NOMO-1 treated with DMSO at 0.1 percent for 48 hours (cell line): ENCODE measurements around the gene LRRC37B.
"Not testable (repeated sequence)": the region's sequence is repeated elsewhere in the genome, so short reads cannot be mapped to it uniquely, and the experiment has no call there.

Experiments used
- DNase-seq: peaks from one replicate; lab custom pipeline; 2025; ENCODE audit not compliant: unreplicated experiment; lab: John Stamatoyannopoulos, UW

LRRC37B gene

DNA sequence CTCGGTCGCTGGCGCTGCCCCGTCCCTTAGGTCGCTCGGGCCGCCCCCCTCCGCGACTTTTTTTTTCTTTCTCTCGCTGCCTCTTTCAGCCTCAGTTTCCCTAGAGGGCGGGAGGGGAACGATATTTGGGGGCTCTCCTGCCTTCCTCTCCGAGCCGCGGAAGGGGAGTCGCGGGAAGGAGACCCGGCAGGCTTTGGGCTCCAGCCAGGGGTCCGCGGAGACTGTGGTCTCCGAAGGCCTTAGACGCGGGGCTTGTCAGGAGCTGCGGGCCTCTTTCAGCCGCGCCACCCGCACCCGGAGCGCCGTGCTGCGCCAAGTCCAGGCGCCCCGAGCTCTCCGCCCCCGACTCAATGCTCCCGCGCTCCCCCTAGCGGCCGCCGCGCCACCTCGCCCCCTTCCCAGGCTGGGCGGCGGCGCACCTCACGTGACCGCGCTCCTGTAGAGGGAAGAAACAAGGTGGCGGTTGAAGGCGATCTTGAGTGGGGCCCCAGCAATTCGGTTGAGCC lies at the start of gene LRRC37B:
Gene LRRC37B, plus strand, starts transcription at position 427 of the 506 bp plus-strand sequence. CDS start 14,010 bp downstream, outside the sequence.
- DNase-seq = peak; percentile 81

DNA sequence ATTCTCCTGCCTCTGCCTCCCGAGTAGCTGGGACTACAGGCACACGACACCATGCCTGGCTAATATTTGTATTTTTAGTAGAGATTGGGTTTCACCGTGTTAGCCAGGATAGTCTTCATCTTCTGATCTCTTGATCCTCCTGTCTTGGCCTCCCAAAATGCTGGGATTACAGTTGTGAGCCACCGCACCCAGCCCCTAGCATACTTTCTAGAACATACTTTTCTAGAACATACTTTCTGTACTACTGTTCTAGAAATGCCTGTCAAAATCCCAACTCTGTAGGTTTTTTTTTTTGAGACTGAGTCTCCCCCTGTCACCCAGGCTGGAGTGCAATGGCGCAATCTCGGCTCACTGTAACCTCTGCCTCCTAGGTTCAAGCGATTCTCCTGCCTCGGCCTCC lies 43.1 kb upstream of the LRRC37B start:
- DNase-seq = not testable (repeated sequence)

DNA sequence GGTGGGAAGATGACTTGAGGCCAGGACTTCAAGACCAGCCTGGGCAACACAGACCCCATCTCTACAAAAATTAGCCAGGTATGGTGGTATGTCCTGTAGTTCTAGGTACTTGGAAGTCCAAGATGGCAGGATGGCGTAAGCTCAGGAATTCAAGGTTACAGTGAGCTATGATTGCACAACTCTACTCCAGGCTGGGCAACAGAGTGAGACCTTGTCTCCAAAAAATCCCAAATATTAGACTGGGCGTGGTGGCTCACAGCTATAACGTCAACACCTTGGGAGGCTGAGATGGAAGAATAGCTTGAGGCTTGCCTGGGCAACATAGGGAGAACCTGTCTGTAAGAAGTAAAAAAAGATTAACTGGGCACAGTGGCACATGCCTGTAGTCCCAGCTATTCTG lies 39.5 kb upstream of the LRRC37B start:
- DNase-seq = no peak

DNA sequence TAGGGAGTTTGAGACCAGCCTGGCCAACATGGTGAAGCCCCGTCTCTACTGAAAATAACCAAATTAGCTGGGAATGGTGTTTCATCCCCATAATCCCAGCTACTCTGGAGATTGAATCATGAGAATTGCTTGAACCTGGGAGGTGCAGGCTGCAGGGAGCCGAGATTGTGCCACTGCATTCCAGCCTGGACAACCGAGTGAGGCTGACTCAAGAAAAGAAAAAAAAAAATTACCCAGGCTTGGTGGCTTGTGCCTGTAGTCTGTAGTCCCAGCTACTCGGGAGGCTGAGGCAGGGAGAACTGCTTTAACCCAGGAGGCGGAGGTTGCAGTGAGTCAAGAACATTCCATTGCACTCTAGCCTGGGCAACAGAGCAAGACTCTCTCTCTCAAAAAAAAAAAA lies 36.8 kb upstream of the LRRC37B start:
- not testable (repeated sequence) for DNase-seq

DNA sequence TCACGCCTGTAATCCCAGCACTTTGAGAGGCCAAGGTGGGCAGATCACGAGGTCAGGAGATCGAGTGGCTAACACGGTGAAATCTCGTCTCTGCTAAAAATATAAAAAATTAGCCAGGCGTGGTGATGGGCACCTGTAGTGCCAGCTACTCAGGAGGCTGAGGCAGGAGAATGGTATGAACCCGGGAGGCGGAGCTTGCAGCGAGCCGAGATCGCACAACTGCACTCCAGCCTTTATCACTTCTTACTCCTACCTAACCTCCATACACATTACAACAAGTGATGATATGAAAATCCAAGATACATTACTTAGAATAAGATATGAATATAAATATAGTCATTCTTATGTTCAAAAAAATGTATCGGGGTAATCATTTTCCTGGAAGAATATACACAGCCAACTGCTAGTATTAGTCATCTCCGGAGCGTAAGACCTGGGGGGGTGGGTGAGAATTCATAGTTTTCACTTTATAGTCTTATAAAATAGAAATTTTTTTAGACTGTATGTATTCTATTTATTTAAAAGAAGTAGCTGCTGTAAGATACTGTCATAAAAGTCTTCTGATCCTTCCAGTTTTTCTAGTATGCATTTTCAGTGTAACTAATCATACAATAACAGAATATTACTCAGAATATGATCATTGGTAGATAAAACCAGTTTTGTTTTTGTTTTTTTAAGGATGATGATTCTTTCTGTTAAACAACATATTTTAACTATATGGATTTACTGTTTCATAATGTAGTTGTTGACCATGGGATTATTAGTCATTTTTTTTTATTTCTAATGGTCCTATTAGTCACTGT lies 32.7 kb upstream of the LRRC37B start:
- DNase-seq = not testable (repeated sequence)

DNA sequence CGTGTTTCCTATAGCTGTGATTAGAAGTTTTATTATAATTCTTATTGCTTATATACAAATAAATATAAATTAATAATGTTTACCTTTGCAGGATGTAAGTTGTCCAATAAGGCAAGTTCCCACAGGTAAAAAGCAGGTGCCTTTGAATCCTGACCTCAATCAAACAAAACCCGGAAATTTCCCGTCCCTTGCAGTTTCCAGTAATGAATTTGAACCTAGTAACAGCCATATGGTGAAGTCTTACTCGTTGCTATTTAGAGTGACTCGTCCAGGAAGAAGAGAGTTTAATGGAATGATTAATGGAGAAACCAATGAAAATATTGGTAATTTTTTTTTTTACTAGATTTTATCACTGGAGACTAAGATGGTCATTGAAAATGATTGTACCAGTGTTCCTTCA lies 31.8 kb upstream of the LRRC37B start:
- not testable (repeated sequence) for DNase-seq

DNA sequence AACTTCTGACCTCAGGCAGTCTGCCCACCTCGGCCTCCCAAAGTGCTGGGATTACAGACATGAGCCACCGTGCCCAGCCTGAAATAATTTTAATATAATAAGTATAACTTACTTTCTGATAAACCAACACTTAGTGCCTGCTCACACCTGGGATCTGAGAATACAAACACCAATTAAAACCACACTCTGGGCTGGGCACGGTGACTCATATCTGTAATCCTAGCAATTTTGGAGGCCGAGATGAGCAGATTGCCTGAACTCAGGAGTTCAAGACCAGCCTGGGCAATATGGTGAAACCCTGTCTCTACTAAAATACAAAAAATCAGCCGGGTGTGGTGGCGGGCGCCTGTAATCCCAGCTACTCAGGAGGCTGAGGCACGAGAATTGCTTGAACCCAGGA lies 15.4 kb upstream of the LRRC37B start:
- not testable (repeated sequence) for DNase-seq

DNA sequence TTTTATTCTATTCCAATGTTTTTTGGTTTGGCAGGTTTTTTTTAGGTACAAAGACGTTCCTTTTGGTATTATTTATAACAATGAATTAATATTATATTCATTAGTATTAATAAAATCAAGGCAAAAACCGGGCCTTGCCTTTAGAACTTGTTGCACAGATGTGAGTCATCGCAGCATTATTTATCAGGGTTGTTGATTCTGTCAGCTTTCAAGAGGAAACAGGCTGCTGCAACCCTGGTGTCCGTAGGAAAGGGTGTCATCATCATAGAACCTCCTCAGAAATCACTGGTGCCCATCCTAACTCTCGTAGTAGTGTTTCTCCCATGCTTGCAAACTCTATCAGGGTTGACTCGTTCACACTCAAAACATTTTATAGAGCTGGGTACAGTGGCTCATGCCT lies 10.2 kb upstream of the LRRC37B start:
- DNase-seq = no peak

DNA sequence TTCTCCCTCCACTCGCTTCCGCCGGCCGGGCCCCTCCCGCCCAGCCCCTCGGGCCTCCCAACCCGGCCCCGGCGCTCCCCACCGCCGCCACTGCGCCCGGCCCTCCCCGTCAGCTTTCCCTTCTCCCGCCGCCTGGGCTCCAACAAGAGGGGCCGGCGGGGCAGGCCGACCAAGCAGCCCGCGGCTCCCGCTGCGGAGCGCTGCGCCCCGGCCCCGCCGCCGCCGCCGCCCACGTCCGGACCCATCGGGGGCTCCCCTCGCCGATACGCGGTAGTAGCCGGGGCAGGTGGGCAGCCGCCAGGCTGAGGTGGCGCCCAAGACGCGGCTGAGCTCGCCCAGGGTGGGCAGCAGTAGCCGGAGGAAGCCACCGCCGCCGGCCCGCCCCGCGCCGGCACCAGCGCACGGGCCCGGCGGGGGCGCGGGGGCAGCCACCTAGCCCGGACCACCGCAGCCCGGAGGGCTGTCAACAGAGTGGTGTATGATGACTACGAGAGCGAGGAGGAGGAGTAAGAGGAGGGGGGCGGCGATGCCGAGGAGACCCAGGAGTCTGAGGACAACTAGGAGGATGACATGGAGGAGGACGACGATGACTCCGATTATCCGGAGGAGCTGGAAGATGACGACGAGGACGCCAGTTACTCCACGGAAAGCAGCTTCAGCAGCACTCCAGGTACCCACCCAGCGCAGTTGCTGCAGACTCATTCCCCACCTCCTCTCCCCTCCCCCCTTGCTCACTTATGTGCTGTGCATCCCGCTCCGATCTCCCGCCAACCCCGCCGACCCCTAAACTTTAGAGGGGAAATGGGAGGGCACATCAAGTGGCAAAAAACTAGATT lies 498 bp downstream of the LRRC37B start:
- peak; percentile 25 for DNase-seq

DNA sequence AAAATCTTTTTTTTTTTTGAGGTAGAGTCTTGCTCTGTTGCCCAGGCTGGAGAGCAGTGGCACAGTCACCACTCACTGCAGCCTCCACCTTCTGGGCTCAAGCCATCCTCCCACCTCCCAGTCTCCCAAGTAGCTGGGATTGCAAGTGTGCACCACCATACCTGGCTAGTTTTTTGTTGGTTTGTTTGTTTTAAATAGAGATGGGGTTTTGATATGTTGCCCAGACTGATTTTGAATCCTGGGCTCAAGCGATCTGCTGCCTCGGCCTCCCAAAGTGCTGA lies 2.0 kb downstream of the LRRC37B start:
- DNase-seq = no peak

DNA sequence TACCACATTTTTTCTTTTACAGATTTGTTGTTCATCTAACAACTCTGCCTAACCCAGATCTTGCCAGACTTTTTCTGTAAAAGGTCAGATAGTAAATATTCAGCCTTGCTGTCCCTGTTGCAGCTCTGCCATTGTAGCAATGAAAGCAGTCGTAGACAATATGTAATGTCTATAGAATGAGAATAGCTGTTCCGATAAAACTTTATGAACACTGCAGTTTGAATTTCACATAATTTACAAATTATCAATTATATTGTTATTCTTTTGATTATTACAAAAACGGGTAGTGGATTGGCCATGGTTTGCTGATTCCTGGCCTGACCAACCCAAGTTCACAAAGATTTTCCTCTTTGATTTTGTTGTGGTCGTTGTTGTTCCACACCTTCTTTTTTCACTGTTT lies 2.9 kb downstream of the LRRC37B start:
- DNase-seq = no peak

DNA sequence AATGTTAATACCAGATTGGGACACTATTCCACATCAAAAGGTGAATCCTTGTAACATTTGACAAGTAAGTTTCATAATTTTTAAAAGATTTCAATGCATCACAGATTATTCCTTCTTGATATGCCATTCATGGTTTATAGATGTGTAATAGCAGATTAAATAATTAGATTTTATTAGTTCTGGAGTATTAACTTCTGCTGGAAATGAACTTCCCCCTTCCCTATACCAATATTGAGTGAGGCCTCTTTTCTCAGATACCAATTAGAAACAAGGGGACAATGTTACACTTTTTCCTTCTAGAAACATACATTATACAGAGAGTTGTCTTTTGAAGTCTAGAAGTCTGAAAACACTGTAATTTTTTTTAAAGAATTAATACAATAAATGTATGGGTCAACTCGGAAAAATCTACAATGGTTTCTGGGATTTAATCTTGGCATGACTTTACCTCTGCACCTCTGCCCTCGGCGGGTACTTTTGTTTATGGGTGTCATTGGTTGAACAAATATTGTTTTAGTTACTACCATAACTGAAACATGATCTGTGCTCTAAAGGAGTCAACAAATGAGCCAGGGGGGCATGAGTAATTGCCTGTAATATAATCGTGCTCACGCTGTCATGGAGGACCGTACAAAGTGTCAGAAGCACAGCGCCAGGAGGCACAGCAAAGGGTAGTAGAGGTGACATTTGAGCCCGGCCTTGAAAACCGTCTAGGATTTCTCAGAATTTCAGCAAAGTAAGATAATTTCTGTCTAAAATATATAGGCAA lies 8.2 kb downstream of the LRRC37B start:
- no peak for DNase-seq

DNA sequence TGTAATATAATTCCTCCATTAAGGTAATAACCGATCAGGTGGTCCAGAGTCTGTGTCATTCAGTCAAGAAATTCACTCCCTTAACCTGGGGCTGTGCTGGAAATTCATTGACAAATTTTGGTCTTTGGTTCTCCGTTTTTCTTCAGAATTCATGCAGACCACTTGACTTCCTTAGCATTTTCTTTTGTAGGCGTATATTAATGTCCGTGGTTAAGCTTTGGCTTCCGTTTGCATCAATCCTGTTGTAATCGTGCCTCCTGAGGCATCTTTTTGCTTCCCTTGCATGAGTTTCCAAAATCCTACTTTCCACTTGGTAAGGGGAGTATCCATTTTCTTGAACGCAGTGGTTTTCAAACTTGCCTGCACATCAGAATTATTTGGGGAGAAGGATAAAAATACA lies 9.0 kb downstream of the LRRC37B start:
- peak; percentile 29 for DNase-seq

DNA sequence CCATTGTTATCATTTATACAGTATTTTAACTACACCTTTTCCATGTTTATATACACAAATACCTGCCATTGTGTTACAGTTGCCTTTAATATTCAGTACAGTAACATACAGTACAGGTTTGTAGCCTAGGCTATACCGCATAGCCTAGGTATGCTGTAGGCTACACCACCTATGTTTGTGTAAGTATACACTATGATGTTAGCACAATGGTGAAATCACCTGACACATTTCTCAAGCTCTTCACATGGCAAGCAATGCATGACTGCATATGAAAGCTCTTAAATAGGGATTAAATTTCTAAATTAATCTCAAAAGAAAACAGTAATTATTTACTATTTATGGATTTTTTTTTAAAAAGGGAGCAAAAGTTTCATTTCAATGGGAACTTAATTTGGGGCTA lies 12.0 kb downstream of the LRRC37B start:
- DNase-seq = no peak

DNA sequence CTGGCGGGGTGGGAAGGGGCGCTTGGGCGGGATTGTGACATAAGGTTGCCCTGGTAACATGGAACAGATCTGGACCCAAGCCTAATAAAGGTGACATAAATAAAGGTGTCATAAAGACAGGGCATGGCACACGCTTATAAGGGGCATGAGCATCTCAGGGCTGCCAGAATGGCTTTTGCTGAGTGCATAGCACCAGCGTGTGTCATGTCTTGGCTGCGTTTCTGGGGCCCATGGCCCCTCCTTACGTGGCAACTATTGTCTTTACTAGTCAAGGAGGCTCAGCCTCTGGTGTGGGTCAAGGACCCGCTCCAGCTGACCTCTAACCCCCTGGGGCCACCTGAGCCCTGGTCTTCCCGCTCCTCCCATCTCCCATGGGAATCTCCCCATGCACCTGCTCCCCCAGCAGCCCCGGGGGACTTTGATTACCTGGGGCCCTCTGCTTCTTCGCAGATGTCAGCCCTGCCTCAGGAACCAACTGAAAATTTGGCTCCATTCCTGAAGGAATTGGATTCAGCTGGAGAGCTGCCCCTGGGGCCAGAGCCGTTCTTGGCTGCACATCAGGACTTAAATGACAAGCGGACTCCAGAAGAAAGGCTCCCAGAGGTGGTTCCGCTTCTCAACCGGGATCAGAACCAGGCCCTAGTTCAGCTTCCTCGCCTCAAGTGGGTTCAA lies 13.9 kb downstream of the LRRC37B start:
- DNase-seq = no peak

DNA sequence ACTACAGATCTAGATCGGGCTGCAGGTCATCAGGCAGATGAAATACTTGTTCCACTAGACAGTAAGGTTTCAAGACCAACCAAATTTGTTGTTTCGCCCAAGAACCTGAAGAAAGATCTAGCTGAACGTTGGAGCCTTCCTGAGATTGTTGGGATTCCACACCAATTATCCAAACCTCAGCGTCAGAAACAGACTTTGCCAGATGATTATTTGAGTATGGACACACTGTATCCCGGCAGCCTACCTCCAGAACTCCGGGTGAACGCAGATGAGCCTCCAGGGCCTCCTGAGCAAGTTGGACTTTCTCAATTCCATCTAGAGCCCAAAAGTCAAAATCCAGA lies 14.4 kb downstream of the LRRC37B start:
- DNase-seq = no peak

DNA sequence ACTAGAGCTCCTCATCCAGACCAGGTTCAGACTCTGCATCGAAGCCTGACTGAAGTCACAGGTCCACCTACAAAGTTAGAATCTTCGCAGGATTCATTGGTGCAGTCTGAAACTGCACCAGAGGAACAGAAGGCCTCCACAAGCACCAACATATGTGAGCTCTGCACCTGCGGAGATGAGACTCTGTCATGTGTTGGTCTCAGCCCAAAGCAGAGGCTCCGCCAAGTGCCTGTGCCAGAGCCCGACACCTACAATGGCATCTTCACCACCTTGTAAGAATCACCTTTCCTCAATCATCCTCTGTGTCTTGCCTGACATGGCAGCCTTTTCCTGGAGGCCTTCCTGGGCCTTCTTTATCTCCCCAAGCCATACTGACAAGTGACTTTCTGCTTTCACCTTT lies 15.4 kb downstream of the LRRC37B start:
- DNase-seq = not testable (repeated sequence)

DNA sequence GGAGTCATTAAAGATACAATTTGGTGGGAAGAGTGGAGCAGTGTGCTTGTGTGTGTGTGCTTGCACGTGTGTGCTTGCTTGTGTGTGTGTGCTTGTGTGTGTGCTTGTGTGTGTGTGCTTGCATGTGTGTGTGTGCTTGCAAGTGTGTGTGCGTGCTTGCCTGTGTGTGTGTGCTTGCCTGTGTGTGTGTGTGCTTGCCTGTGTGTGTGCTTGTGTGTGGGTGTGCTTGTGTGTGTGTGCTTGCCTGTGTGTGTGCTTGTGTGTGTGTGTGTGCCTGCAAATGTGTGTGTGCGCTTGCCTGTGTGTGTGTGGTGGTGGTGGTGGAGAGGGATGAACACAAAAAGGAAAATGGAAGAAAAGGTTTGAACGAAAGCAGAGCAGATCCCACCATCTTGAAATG lies 20.1 kb downstream of the LRRC37B start:
- not testable (repeated sequence) for DNase-seq

DNA sequence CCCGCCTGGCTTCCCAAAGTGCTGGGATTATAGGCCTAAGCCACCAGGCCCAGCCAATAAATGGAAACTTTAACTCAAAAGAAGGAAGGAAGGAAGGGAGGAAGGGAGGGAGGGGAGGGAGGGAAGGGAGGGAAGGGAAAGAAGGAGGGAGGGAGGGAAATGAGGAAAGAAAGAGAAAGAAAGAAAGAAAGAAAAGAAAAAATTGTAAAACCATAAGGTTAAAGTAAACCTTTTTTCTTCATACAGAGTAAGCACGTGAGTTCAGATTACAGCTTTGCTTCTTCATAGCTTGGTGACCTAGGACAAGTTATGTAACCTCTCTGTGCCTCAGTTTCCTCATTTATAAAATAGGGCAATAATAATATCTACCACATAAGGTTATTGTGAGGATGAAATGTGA lies 26.0 kb downstream of the LRRC37B start:
- no peak for DNase-seq

DNA sequence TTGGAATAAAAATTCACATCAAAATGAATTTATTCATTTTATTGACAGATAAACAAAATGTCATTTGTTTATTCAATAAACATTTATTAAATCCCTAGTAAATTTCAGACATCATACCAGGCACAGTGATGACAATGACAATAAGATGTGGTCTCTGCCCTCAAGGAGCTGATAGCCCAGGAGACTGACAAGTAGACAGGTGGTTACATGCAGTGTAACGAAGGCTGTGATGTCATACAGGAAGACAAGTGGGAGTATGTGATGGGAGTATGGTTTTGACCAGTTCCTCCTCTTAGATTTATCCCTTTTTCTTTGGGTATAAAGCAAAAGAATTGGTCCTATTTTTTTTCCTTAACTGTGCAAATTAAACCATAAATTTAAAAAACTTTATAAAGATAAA lies 26.6 kb downstream of the LRRC37B start:
- not testable (repeated sequence) for DNase-seq

DNA sequence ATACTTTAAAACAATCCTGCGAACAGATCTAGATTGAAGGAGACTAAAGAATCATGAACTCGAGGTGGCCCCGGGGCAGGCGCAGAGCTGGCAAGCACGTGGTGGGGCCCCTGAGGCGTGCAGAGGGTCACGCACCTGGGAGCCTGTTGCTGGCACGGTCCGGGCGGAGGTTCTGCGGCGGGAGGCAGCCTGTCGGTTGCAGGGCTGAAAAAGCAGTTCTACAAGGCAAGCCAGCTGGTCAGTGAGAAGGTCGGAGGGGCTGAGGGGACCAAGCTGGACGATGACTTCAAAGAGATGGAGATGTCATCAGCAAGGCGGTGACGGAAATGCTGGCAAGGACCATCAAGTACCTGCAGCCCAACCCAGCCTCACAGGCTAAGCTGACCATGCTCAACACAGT lies 33.1 kb downstream of the LRRC37B start:
- DNase-seq = not testable (repeated sequence)
